Type B pancreatic cell (in vitro differentiated cells): ENCODE results near the gene PLSCR3. TPM values are rescaled to one million over a fixed set of nuclear protein-coding genes. Genes with fewer than 3 reads are reported as not detected.

Experiments
- DNase-seq: peaks from one replicate; pipeline ENCODE4 v3.0.0; 2021; ENCODE audit warnings: mixed read lengths; ENCODE audit not compliant: unreplicated experiment; ENCODE audit errors: extremely low spot score
- H3K27ac Mint-ChIP-seq: 2 replicates; pipeline ENCODE4 v1.8.0; 2021; ENCODE audit warnings: mild to moderate bottlenecking, mixed read lengths
- H3K27me3 Mint-ChIP-seq: 2 replicates; pipeline ENCODE4 v1.8.0; 2021; ENCODE audit warnings: mixed read lengths
- H3K36me3 Mint-ChIP-seq: 2 replicates; pipeline ENCODE4 v1.8.0; 2021; ENCODE audit warnings: mixed read lengths
- H3K4me1 Mint-ChIP-seq: one replicate; pipeline ENCODE4 v1.8.0; 2021; ENCODE audit warnings: mixed read lengths; ENCODE audit not compliant: unreplicated experiment
- H3K4me3 Mint-ChIP-seq: 2 replicates; pipeline ENCODE4 v1.8.0; 2021; ENCODE audit warnings: mild to moderate bottlenecking, mixed read lengths
- H3K9me3 Mint-ChIP-seq: 2 replicates; pipeline ENCODE4 v1.8.0; 2021; ENCODE audit warnings: mixed read lengths
- total RNA-seq: library from RNA; stranded (reverse); gene quantifications from 2 replicates; pipeline ENCODE4 v1.2.1, GENCODE V29; 2021; ENCODE audit warnings: low replicate concordance
- TF ChIP-seq, protein P1 (sequence below): fragments of 200-600 bp; sonication (generic); conservative IDR thresholded peaks from 2 replicates; pipeline ENCODE4 v1.5.0; 2021; ENCODE audit warnings: antibody characterized with exemption, mild to moderate bottlenecking

PLSCR3 gene
- total RNA-seq, 1 donor from 2014 or later: 39.8 TPM

DNA sequence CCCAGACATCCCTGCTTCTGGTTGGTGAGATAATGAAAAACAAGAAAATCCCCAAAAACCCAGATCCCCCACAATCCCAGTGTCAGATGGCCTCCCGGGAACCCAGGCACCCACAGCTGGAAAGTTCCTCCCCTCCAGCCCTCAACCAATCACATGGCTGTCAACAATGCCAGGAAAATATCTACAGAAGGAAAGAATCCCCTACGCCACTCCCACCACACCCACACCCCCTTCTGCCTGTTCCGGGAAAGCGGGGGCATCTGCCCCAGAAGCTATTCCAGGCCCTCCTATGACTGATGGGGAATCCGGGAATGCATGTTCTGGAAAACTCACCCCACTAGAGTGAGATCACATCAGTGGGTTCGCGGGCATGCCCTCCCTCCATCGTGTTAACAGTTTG lies 37.6 kb downstream of the PLSCR3 start:
- H3K4me3 Mint-ChIP-seq: no peak overlapping the region
- no peaks in the 10 kb centered on the region for H3K36me3 Mint-ChIP-seq
- H3K4me1 Mint-ChIP-seq: peaks cover 17% of the 10 kb centered on the region
- H3K9me3 Mint-ChIP-seq: no peaks in the 10 kb centered on the region
- H3K27me3 Mint-ChIP-seq: no peaks in the 10 kb centered on the region
- TF ChIP-seq, protein P1, sequence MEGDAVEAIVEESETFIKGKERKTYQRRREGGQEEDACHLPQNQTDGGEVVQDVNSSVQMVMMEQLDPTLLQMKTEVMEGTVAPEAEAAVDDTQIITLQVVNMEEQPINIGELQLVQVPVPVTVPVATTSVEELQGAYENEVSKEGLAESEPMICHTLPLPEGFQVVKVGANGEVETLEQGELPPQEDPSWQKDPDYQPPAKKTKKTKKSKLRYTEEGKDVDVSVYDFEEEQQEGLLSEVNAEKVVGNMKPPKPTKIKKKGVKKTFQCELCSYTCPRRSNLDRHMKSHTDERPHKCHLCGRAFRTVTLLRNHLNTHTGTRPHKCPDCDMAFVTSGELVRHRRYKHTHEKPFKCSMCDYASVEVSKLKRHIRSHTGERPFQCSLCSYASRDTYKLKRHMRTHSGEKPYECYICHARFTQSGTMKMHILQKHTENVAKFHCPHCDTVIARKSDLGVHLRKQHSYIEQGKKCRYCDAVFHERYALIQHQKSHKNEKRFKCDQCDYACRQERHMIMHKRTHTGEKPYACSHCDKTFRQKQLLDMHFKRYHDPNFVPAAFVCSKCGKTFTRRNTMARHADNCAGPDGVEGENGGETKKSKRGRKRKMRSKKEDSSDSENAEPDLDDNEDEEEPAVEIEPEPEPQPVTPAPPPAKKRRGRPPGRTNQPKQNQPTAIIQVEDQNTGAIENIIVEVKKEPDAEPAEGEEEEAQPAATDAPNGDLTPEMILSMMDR: no peak
- no peak for DNase-seq
- no peak overlapping the region for H3K27ac Mint-ChIP-seq

DNA sequence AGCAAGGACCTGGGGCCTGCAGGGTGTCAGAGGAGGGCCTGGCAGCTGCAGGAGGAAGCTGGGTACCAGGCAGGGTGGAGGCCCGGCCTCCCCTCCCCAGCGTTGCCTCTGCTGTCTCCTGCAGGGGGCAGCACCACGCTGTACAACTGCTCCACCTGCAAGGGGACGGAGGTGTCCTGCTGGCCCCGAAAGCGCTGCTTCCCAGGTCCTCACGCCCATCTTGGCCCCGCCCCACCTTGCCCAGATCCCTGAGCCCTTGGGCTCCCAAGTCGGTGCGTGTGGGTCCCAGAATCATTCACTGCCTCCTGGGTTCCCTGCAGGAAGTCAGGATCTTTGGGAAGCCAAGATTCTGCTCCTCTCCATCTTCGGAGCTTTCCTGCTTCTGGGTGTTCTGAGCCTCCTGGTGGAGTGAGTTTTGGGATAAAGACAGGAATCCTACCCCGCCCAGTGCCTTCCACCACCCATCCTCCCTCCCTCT lies 38.2 kb downstream of the PLSCR3 start:
- Mint-ChIP-seq H3K4me1 (peaks cover 17% of the 10 kb centered on the region), H3K27ac (no peak overlapping the region), H3K9me3 (no peaks in the 10 kb centered on the region), H3K27me3 (no peaks in the 10 kb centered on the region), H3K36me3 (no peaks in the 10 kb centered on the region), H3K4me3 (no peak overlapping the region)
- TF ChIP-seq, protein P1: peak; percentile 90
- peak; percentile 84 for DNase-seq

DNA sequence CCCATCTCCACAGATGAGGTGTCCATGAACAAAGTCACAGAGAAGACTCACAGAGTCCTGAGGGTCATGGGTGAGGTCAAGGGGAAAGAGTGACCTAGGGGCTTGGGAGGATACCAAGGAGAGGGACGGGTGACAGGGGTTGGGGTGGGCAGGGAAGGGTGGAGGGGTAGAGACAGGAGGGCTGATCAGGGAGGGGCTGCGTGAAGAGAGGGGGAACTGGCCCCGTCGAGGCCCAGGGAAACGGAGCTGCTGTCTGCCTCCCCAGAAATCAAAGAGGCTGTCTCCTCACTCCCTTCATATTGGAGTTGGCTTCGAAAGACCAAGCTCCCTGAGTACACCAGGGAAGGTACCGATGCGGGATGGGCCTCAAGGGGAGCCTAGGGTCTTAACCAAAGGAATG lies 38.8 kb downstream of the PLSCR3 start:
- Mint-ChIP-seq H3K4me3 (no peak overlapping the region), H3K27me3 (no peaks in the 10 kb centered on the region), H3K36me3 (no peaks in the 10 kb centered on the region), H3K9me3 (no peaks in the 10 kb centered on the region), H3K27ac (no peak overlapping the region), H3K4me1 (peaks cover 17% of the 10 kb centered on the region)
- TF ChIP-seq, protein P1: no peak
- DNase-seq: no peak

DNA sequence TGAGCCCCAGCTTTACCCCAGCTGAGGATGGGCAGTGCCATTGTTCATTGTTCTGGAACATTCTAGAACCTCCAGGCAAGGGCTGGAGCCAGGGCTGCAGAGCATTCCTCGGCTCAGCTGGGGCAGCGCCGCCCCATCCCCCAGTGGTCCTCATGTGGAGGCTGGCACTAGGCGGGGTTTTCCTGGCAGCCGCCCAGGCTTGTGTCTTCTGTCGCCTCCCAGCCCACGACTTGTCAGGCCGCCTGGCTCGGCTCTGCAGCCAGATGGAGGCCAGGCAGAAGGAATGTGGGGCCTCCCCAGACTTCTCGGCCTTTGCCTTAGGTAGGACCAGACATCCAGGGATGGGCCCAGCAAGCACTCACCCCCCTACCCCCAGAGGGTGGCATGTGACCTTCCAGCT lies 39.3 kb downstream of the PLSCR3 start, which contains the start of gene TMEM95:
Gene TMEM95, plus strand, starts transcription at position 104 of the 400 bp plus-strand sequence. Its CDS starts 49 bp downstream, at position 153.
- Mint-ChIP-seq H3K4me3 (peak within 1 kb of the TSS; percentile 74), H3K36me3 (no peaks in the 10 kb centered on the region), H3K27ac (peak within 1 kb of the TSS; percentile 91), H3K4me1 (peaks cover 20% of the 10 kb centered on the region), H3K27me3 (no peaks in the 10 kb centered on the region), H3K9me3 (no peaks in the 10 kb centered on the region)
- no peak for DNase-seq
- TF ChIP-seq, protein P1: no peak

DNA sequence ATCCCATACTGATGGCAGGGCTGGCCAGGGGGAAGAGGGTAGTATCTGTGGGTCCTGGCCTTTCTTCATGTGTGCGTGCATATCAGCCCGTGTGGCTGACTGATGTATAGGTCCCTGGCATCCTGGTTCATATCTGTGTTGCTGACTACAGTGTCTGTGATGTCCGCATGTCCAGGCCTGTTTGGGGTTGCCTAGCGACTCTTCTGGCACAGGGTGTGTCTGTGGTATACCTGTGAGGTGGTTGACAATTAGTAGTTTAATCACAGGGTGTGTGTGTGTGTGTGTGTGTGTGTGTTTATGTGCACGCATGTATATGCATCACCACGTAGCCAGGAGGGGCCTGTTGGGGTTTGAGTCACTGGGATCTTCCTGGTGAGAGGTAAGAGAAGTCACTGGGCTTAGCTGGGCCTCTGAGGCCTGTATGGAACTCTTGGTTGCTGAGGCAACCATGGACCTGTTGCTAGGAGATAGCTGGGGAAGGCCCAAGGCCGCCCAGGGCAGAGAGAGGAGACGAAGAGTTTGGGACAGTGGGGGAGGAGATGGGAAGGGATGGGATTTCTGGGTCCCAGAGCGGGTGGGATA lies 40.0 kb downstream of the PLSCR3 start:
- Mint-ChIP-seq H3K36me3 (no peaks in the 10 kb centered on the region), H3K4me1 (peaks cover 27% of the 10 kb centered on the region), H3K9me3 (no peaks in the 10 kb centered on the region), H3K4me3 (peak overlapping the region; percentile 74), H3K27me3 (no peaks in the 10 kb centered on the region), H3K27ac (peak overlapping the region; percentile 91)
- DNase-seq: no peak
- TF ChIP-seq, protein P1: no peak
